ENCODE results near the gene B3GNT8.

DNA sequence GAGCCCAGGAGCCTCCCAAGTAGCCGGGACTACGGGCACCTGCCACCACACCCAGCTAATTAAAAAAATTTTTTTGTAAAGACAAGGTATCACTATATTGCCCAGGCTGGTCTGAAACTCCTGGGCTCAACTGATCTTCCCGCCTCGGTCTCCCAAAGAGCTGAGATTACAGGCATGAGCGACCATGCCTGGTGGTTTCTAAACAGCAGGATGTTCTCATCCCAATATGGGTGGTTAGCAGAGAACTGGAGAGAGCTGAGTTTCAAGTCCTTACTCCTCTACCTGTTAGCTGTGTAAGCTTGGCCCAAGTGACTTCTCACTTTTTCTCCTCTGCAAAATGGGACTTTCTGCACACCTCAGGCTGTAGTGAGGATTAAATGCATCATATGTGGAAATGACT, 42.8 kb downstream of the B3GNT8 start:
- TF ChIP-seq ZNF274 (IDR thresholded peaks at IDR 0.05; ENCODE audit: low read depth, low read length) (no peak), SUZ12 (IDR thresholded peaks at IDR 0.05; ENCODE audit: extremely low read depth, insufficient read depth, insufficient read length) (no peak), YY1 (IDR thresholded peaks at IDR 0.05; ENCODE audit: insufficient read depth, insufficient read length) (no peak)

All from NT2/D1 (cell line).